Loucy (cell line): Measurements from ENCODE around the gene FKBP1B.
"Not testable (repeated sequence)": the region's sequence is repeated elsewhere in the genome, so short reads cannot be mapped to it uniquely, and the experiment has no call there.

Experiments
- EZH2phosphoT487 ChIP-seq: fragments of 200-600 bp; IDR thresholded peaks from 2 replicates; pipeline ENCODE4 v1.6.1; 2018; ENCODE audit warnings: antibody characterized with exemption, mild to moderate bottlenecking, moderate library complexity, borderline replicate concordance
- TF ChIP-seq, protein P1 (sequence below): fragments of 200-600 bp; sonication (generic); conservative IDR thresholded peaks from 2 replicates; pipeline ENCODE4 v1.5.1; 2014; ENCODE audit warnings: mild to moderate bottlenecking, antibody characterized with exemption, low read length

DNA sequence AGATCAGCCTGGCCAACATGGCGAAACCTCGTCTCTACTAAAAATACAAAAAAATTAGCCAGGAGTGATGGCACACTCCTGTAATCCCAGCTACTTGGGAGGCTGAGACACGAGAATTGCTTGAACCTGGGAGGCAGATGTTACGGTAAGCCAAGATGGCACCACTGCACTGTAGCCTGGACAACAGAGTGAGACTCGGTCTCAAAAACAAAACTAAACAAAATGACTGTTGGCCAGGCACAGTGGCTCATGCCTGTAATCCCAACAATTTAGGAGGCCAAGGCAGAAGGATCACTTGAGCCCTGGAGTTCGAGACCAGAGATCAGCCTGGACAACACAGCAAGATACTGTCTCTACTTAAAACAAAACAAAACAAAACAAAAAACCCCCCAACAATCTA lies 6.4 kb upstream of the FKBP1B start:
- not testable (repeated sequence) for TF ChIP-seq EZH2phosphoT487
- TF ChIP-seq, protein P1, sequence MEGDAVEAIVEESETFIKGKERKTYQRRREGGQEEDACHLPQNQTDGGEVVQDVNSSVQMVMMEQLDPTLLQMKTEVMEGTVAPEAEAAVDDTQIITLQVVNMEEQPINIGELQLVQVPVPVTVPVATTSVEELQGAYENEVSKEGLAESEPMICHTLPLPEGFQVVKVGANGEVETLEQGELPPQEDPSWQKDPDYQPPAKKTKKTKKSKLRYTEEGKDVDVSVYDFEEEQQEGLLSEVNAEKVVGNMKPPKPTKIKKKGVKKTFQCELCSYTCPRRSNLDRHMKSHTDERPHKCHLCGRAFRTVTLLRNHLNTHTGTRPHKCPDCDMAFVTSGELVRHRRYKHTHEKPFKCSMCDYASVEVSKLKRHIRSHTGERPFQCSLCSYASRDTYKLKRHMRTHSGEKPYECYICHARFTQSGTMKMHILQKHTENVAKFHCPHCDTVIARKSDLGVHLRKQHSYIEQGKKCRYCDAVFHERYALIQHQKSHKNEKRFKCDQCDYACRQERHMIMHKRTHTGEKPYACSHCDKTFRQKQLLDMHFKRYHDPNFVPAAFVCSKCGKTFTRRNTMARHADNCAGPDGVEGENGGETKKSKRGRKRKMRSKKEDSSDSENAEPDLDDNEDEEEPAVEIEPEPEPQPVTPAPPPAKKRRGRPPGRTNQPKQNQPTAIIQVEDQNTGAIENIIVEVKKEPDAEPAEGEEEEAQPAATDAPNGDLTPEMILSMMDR = not testable (repeated sequence)
